GM21447 (cell line): ENCODE data around the gene DLG1.
"Not testable (repeated sequence)": the region's sequence is repeated elsewhere in the genome, so short reads cannot be mapped to it uniquely, and the experiment has no call there.

ENCODE experiments used
- ATAC-seq: cut with Tn5 transposase; IDR thresholded peaks from one replicate; pipeline ENCODE4 v1.9.1; 2021; ENCODE audit not compliant: unreplicated experiment

Gene DLG1

DNA sequence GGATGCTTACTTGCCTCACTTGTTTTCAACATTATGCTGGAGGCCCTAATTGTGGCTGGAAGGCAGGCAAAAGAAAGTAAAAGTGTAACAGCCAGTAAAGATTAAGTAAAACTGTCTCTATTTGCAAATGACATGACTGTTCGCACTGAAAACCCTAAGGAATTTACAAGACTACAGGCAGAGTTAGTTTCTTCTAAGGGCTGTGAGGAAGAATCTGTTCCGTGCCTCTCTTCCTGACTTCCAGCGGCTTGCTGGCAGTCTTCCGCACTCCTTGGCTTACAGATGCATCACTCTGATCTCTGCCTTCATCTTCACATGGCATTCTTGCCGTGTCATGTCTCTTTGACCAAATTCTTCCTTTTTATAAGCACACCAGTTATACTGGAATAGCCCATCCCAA, 86.1 kb downstream of the DLG1 start:
- ATAC-seq, result no peak

DNA sequence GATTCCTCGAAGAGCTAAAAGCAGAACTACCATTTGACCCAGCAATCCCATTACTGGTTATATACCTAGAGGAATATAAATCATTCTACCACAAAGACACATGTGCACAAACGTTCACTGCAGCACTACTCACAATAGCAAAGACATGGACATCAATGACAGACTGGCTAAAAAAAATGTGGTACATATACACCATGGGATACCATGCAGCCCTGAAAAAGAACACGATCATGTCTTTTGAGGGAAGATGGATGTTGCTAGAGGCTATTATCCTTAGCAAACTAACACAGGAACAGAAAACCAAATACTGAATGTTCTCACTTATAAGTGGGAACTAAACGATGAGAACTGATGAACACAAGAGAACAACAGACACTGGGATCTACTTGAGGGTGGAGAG, 86.7 kb downstream of the DLG1 start:
- ATAC-seq, result not testable (repeated sequence)

DNA sequence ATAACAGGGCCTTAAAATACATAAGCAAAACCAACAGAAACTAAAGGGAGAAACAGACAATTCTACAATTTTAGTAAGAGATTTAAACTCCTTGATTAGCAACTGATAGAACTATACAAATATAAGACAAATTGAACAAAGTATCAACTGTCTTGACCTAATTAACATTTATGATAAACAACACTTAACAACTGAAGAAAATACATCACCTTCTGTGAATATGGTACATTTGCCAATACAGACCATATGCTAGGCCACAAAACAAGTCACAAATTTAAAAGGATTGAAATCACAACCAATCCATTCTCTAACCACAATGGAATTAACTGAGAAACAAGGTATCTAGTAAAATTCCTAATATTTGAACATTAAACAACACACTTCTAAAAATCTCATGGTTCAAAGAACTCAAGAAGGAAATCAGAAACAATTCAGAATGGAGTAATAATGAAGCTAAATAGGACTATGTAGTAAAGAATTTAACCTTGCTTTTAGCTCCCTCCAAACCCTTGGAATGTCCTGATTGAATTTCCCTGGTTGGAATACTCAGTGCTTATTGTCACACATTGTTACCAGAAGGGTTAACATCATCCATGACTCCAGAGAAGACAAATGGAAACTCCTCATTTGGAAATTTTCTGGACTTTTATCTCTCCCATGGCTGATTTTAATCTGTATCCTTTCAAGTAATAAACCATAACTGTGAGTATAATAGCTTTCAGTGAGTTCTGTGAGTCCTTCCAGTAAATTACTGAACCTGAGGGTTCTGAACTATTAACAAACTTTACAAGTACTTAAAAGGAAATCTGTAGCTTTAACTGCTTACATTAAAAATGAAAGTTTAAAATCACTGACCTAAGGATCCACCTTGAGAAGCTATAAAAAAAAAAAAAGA, 88.8 kb downstream of the DLG1 start:
- ATAC-seq, result no peak

DNA sequence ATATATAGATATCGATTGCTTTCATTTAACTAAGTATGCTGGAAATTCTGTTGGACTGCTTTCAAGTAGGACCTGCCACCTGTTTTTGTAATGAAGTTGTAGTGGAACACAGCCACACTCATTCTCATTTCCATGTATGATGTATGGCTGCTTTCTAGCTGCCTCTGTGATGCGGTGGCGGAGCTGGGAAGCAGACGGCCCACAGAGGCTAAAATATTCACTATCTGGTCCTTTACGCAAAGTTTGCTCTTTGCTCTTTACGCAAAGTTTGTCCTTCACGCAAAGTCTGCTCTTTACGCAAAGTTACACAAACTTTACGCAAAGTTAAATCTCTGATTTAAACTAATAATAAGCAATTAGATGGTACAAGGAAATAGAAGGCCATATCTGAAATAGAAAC, 91.5 kb downstream of the DLG1 start:
- no peak for ATAC-seq

DNA sequence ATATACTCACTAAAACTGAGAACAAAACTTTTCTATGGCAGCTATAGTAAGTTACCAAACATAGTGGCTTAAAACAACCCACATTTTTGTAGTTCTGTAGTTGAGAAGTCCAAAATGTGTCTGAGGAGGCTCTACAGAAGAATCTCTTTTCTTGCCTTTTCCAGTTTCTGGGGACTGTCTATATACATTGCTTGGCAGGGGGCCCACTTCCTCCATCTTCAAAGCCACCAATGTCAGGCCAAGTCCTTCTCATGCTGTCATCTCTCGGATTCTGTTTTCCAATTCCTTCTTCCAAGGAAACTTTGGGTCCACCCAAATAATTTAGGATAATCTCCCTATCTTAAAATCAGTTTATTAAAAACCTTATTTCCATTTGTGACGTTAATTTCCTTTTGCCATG, 92.7 kb downstream of the DLG1 start:
- no peak for ATAC-seq

DNA sequence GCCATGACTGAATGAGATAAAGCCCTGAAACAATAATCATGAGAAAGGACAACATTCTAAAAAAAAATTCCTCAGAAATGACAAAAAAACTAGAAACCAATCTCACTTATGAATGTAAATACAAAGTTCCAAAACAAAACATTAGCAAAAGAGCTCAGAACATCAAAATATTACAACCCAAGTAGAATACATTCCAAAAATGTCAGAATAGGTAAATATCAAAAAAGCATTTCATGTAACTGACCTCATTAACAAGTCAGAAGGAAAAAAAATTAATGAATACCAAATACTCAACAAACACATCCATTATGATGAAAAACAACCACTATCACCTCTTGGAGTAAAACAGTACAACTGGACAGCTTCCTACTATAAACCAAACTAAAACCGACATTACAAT, 93.1 kb downstream of the DLG1 start:
- ATAC-seq, result no peak

DNA sequence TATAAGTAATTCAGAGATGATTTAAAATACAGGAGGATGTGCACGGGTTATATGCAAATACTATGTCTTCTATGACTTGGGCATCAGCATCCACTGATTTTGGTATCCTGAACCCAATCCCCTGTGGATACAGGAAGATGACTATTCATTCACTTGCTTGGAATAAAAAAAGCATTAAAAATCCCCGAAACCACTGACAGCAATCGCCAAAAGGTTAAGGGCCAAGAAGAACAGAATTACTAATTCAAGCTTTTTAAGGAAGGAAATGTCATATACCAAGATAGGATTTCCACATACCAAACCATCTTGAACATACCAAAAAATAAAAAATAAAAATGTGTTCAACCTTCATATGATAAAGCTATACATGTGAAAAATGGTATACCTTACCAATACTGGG, 93.7 kb downstream of the DLG1 start:
- ATAC-seq, result no peak

DNA sequence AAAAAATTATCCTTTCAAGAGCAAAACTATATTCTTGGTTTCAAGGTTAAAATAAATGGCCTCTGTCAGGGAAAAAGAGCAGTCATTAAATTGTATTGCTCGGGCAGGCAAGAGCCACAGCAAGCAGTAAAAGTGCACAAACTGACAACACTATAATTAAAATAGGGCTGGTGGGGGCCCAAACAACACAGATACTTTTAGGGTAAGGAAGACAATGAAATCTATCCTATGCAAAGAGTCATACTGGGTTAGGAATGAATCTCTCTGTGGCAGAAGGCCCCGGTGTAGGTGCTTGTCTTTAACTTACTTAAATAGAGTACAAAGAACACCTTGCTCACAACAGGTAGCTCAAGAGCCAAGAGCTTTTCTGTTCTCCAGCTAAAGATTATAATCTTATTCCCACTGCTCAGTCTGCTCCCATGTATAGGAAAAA, 94.7 kb downstream of the DLG1 start:
- ATAC-seq, result no peak

DNA sequence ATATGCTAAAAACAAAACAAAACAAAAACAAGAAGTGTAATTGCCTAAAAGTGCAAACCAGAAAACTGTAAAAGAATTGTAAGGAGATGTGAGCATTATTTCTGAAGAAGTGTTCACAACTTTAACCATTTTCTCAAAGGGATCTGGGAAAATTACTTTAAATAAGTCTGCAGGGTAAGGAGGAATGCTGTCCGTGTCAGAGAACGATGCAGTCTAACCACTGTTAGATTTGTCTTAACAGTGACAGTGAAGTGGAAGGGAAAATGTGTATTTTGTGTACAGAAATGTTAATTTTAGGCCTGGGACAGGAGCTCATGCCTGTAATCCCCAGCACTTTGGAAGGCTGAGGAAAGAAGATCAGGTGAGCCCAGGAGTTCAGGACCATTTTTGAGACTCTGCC, 95.7 kb downstream of the DLG1 start:
- no peak for ATAC-seq

DNA sequence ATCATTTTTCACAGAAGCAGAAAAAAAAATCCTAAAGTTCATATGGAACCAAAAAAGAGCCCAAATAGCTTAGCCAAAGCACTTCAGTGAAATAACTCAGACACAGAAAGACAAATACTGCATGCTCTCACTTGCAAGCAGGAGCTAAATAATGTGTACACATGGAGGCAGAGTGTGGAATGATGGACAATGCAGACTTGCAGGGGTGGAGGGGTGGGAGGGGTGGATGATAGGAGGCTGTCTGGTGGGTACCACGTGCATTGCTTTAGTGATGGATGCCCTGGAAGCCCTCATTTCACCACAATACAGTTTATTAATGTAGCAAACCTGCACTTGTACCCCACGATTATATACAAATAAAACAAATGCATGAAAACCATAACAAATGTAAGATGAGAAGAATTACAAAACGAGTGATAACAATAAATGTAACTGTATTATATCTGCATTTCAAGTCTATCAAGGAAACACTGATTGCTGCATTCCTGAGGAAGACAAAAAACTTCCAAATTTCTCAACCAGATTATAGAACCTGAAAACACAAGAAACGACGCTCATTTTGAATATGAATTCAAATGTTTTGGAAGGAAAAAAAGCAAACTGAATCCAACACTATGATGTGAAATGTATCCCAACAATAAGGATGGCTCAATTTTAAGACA, 96.5 kb downstream of the DLG1 start:
- no peak for ATAC-seq

DNA sequence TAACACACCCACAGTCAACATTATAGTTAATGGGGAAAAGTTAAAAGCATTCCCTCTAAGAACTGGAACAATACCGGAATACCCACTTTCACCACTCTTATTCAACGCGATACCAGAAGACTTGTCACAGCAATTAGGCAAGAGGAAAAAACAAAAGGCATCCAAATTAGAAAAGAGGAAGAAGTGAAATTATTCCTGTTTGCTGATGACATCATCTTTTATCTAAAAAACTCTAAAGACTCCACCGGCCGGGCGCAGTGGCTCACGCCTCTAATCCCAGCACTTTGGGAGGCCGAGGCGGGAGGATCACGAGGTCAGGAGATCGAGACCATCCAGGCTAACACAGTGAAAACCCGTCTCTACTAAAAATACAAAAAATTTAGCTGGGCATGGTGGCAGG, 97.6 kb downstream of the DLG1 start:
- not testable (repeated sequence) for ATAC-seq

DNA sequence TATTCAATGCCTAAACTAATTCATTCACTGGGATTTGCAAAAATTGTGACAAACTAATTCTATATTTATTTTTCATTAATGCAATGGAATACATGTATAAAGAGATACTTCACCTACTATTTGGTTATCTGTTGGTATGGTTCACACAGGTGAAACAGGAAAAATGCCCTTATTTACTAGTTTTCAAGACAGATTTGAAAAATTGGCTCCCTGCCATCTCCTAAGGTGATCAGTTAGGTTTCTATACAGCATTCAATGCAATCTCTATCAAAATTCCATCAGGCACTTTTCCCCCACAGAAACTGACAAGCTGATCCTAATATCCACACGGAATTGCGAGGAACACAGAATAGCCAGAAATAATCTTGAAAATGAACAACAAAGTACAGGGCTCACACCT, 101.1 kb downstream of the DLG1 start:
- ATAC-seq, result no peak

DNA sequence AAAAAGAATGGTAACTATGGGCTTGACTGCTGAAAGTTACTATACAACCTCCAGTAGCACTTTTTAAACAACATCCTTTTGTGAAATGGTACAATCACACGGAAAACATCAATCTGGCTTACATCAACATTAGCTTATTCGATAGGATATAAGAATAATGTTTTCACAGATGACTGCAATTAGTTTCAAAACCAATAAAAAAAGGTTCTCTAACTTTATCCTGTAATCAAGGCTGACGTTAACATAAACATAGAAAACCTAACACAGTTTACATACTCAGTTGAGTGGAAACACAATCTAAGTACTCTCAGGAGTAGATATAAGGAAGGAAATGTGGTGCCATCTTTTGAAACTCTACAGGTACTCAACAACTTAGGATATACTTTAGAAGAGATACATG, 102.2 kb downstream of the DLG1 start:
- ATAC-seq, result no peak

DNA sequence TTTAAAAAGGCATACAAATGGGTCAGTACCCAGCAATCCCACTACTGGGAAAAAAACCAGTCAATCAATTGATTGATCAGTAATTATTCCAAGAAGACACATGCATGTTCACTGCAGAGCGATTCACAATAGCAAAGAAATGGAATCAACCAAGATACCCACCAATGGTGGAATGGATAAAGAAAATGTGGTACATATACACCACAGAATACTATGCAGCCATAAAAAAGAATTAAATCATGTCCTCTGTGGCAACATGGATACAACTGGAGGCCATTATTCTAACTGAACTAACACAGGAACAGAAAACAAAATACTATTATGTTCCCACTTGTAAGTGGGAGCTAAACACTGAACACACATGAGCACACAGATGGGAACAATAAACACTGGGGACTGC, 103.1 kb downstream of the DLG1 start:
- ATAC-seq, result no peak

DNA sequence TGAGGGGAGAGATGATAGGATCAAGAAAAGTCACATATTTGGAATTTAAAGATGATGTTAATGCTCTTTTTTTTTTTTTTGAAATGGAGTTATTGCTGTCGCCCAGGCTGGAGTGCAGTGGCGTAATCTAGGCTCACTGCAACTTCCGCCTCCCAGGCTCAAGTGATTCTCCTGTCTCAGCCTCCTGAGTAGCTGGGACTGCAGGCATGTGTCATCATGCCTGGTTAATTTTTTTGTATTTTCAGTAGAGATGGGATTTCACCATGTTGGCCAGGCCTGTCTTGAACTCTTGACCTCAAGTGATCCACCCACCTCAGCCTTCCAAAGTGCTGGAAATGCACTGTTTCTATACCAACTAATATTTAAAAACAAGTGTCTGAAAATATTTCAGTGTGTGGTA, 104.7 kb downstream of the DLG1 start:
- not testable (repeated sequence) for ATAC-seq

DNA sequence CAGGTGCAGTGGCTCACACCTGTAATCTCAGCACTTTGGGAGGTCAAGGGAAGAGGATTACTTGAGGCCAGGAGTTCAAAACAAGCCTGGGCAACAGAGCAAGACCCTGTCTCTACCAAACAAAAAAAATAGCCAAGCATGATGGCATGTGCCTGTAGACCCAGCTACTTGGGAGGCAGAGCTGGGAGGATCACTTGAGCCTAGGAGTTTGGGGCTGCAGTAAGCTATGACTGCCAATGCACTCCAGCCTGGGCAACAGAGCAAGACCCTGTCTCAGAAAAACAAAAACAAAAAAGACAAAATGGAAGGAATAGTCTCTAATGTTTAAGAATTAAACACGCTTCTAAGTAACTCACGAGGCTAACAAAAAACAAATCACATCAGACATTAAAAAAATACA, 106.5 kb downstream of the DLG1 start:
- no peak for ATAC-seq

DNA sequence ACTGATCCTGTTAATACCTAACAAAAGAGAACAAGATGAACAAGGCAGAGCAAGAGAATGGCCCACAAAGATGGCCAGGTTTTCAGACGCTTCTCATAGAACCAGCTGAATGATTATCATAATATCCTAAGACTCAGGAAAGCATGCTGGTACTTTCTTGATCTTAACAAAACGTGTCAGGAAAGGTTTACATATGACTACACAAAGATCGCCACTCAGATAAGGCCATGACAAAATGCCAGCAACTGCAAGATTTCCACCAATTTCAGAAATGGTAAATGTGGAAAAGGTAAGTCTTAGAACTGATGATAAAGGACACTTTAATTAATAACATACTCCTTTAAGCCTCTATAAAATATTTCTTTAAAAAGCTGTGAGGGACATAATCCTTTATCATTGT, 108.8 kb downstream of the DLG1 start:
- ATAC-seq, result no peak

DNA sequence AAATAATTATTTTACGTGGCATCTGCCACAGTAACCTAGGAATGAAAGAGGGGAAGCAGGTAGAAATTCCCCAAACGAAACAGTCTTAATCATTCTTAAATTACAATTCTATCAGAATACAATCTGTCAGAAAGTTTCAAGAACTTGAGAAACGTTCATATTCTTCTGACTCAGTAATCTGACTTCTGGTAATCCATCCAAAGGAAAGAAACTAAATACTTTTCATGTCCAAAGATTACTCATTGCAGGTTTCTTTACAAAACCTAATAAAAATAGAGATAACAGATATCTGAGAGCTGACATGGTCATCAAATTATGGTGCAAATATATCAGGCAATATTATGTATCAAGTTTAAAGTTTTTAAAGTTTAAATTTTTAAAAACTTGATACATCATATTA, 109.4 kb downstream of the DLG1 start:
- no peak for ATAC-seq

DNA sequence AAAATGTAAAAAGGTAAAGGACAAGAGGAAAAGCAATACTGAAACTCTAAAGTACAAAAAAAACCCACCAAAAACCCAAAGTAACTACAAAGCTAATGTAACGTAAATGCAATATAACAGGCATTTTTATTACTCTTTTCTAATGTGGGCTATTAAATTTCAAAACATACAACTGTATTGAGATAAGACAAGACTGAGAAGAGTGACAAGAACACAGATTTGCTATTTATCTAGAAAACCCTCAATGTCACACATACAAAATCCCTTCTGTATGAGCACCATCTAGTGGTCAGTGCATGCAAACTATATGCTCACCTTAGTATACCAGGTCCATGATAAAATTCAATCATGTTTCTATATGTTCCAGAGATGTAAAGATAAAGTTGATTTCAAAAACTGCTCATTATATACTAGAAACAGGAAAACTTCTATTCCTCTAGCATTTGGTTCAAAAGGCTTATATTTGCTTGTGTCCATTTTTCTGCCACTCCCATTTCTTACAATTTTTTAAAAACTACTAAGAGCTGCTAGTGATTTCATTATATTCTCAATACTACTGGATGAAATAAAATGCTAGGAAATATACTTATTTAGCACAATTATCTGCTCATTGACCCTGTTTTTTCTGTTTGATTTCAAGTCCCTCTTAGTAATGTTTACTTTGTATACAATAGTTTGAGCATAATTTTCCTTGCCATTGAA, 111.4 kb downstream of the DLG1 start:
- no peak for ATAC-seq

DNA sequence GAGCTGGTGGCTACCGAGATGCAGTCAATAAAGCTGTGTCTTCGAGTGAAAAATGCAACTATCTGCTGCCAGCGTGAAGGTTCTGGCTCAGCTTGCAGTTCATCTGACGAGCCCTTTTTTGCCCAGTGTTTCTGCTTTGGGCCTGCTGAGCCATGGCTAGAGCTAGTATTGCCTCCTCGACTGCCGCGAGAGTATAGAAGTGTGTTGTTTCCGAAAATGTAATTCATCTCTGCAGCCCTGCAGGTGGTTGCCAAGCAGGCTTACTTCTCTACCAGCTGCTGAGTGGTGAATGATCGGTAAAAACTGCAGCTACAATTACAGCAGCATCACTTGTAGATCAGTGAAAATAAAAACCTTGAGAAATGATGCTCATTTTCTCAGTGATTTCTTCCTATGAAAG, 114.8 kb downstream of the DLG1 start:
- no peak for ATAC-seq

DNA sequence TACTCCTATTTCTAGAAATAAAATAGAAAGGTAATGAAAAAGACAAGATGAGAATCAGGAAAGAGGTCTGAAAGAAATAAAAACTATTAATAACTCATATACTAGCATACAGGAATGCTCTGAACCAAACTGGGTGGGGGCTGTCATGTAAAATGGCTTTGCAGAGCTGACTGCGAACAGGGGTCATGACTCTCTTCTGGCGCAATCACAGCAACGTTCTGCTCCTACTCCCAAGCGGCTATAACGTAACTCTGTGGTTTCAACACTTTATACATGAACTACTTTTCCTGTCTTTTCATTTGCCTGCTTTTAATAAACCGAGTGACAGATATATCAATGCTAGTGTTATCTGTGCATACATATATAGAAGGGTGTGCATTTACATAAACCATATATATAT, 116.7 kb downstream of the DLG1 start:
- ATAC-seq, result no peak

DNA sequence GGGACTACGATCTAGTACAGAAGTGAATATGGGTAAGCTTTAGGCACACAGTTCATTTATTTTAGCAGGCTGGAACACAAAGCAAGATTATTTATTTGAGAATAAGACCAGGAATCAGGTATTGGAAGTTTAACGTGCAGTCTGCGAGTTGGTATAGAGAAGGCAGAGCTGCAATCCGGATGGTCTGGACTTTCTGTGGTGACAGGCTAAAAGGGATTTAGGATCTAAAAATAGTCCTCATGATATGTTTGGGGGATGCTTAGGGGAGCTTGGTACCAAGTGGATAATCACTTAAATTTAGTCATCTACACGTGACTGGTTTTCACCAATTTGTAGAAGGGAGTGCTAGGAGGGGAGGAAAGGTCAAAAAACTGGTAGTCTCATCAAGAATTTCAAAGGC, 119.4 kb downstream of the DLG1 start:
- no peak for ATAC-seq
